ENCODE measurements around the gene AXL.

DNA sequence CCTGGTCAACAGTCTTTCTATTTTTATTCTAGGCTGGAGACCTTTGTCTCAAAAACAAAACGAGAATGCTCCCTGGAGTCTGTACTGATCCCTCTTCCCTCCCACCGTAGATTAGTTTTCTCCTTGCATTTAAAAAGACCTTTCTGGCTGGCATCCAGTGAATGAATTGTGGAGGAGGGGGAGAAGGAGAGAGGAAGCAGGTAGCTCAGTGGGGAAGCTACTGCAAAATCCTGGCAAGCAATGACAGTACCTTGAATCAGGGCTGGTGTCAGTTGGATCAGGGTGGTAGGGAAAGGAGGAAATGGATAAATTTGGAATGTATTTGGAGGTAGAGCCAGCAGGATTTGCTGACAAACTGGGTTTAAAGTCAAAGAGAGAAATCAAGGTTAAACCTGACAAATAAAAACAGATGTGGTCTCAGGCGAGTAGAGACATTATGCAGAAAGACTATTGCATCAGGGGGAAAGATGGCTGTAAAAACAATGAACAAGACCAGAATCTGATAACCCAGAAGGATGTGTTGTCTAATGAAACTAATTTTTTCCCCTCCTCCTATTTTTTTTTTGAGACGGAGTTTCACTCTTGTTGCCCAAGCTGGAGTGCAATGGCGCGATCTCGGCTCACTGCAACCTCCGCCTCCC is 29.5 kb upstream of the AXL start:
- TF ChIP-seq KLF13 (tag; IDR thresholded peaks at IDR 0.05; ENCODE audit: borderline replicate concordance, low read depth) (no peak), ZNF174 (CRISPR knock-in tag; IDR thresholded peaks at IDR 0.05) (no peak), POLR2A (conservative IDR thresholded peaks at IDR 0.05) (no peak), ZNF263 (CRISPR knock-in tag; IDR thresholded peaks at IDR 0.05; ENCODE audit: borderline replicate concordance) (no peak), POLR2AphosphoS5 (IDR thresholded peaks at IDR 0.05; ENCODE audit: control insufficient read depth, insufficient read depth, low read depth, low read length) (no peak), THRA (IDR thresholded peaks at IDR 0.05) (no peak), PPARD (CRISPR knock-in tag; IDR thresholded peaks at IDR 0.05) (no peak), ARHGAP35 (IDR thresholded peaks at IDR 0.05; ENCODE audit: partially characterized antibody) (no peak), ZKSCAN3 (CRISPR knock-in tag; IDR thresholded peaks at IDR 0.05) (no peak), FOXP4 (CRISPR knock-in tag; IDR thresholded peaks at IDR 0.05; ENCODE audit: borderline replicate concordance) (no peak), CBX8 (IDR thresholded peaks at IDR 0.05; ENCODE audit: borderline replicate concordance, extremely low read depth, low read depth, low read length, poor library complexity, severe bottlenecking) (no peak)
- TF ChIP-seq, protein P1, sequence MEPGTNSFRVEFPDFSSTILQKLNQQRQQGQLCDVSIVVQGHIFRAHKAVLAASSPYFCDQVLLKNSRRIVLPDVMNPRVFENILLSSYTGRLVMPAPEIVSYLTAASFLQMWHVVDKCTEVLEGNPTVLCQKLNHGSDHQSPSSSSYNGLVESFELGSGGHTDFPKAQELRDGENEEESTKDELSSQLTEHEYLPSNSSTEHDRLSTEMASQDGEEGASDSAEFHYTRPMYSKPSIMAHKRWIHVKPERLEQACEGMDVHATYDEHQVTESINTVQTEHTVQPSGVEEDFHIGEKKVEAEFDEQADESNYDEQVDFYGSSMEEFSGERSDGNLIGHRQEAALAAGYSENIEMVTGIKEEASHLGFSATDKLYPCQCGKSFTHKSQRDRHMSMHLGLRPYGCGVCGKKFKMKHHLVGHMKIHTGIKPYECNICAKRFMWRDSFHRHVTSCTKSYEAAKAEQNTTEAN (CRISPR knock-in tag; IDR thresholded peaks at IDR 0.05), result no peak
- TF ChIP-seq, protein P2, sequence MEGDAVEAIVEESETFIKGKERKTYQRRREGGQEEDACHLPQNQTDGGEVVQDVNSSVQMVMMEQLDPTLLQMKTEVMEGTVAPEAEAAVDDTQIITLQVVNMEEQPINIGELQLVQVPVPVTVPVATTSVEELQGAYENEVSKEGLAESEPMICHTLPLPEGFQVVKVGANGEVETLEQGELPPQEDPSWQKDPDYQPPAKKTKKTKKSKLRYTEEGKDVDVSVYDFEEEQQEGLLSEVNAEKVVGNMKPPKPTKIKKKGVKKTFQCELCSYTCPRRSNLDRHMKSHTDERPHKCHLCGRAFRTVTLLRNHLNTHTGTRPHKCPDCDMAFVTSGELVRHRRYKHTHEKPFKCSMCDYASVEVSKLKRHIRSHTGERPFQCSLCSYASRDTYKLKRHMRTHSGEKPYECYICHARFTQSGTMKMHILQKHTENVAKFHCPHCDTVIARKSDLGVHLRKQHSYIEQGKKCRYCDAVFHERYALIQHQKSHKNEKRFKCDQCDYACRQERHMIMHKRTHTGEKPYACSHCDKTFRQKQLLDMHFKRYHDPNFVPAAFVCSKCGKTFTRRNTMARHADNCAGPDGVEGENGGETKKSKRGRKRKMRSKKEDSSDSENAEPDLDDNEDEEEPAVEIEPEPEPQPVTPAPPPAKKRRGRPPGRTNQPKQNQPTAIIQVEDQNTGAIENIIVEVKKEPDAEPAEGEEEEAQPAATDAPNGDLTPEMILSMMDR (IDR thresholded peaks at IDR 0.05 in 2 of 3, conservative IDR thresholded peaks at IDR 0.05 in 1 of 3; ENCODE audit: insufficient read depth in 2 of 3, low read depth in 1 of 3, low read length in 3 of 3), result no peak
- TF ChIP-seq, protein P3, sequence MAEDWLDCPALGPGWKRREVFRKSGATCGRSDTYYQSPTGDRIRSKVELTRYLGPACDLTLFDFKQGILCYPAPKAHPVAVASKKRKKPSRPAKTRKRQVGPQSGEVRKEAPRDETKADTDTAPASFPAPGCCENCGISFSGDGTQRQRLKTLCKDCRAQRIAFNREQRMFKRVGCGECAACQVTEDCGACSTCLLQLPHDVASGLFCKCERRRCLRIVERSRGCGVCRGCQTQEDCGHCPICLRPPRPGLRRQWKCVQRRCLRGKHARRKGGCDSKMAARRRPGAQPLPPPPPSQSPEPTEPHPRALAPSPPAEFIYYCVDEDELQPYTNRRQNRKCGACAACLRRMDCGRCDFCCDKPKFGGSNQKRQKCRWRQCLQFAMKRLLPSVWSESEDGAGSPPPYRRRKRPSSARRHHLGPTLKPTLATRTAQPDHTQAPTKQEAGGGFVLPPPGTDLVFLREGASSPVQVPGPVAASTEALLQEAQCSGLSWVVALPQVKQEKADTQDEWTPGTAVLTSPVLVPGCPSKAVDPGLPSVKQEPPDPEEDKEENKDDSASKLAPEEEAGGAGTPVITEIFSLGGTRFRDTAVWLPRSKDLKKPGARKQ (CRISPR knock-in tag; IDR thresholded peaks at IDR 0.05), result no peak
